Measurements from ENCODE around the gene DDX39B.

Gene DDX39B

DNA sequence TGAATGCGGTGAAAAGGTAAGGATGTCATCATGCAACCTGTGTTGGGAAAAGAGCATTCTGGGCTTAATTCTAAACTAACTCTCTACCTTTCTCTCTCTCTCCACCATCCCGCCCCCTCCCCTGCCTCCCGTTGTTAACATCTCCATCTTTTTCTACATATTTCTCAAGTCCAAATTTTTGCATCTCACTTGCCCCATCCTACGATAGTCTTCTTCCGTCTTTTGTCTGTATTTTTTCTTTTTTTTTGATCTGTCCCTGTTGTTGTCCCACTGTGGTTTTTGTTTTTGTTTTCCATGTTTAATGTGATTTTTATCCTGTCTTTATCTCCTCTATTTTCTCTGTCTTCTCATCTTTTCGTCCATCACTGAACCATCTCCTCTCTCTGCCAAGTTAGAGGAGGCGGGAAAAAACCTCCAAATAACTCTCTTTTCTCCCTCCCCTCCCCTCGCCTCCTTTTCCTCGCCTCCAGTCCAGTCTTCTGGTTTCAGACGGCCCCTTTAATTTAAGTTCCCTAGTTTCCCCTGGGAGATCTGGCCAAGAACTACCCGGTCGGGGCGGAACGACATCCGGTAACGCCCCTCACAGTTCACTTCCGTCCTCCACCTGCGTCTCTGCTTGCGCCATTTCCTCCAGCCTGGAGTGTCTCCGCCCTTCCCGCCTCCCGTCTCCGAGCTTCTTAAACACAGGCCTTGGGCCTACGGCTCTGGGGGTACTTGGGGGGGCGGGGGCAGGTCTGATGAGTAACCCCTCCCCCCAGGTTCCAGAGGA lies 5.3 kb upstream of the DDX39B start, which contains the start of gene NFKBIL1:
Gene NFKBIL1, plus strand, starts transcription at position 651 of the 769 bp plus-strand sequence. Its CDS starts 87 bp downstream, at position 738.
- DNase-seq = peak; percentile 91

DNA sequence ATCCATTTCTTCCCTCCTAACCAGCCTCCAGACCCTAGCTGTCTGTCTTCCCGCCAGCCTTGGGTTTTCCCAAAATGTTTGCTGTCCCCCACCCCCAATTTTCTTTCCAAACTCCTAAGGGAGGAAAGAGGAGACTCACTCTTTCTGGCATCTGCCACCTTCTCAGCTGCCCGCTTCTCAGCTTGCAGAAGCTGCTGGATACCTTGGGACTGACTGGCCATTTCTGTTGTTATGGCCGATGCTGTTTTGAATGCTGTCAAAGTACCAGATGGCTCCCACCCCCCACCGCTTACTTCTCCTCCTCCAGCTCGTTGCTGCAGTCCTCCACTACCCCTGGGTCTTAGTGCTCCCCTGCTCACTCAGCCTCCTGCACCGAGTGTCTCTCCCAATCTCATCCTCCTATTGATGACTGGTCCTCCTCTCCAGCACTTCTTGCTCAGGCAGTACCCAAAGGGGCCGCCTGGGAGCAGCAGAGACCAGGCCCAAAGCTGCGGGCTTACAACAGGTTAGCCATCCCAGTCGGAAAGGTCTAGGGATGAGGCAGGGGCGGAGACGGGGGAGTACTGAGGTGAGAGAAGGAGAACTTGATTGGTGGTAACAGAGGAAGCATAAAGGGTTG lies 4.6 kb upstream of the DDX39B start, which contains the start of gene ATP6V1G2:
Gene ATP6V1G2, minus strand, starts transcription at position 270 of the 619 bp plus-strand sequence. Its CDS starts 49 bp downstream, at position 221.
- peak; percentile 85 for DNase-seq

DNA sequence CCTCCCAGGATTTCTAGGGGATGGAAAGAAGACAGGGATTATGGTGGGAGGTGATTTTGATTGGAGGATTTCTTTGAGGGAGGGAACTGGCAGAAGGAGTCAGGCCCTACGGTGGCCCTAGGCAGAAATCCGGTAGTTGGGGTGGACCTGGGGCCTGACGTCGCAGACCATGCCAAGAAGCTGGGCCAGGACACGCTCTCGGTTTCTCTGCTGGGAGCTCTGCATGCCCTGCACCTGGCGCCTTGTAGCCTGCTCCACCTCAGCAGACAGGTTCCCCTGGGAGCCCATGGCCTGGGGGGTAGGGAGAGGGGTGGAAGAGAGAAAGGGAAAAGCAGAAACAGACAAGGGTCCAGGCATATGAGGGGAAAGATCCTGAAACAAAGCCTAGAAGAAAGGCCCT lies 3.5 kb upstream of the DDX39B start:
- no peak for DNase-seq

GRCh38 chr6:31544676-31545075 lies 2.9 kb upstream of the DDX39B start:
- no peak for DNase-seq

DNA sequence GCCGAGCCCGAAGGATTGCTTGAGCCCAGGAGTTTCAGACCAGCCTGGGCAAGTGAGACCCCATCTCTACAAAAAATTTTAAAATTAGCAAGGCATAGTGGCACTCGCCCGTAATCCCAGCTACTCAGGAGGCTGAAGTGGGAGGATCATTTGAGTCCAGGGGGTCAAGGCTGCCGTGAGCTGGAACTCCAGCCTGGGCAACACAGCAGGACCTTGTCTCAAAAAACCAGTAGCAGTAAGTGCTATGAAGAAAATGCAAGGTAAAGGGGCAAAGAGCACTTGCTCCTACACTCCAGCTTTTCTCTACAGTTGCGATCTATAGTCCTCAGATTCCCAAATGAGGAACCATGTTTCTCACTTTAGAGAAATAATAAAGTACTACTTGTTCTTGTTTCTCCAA lies 1.8 kb upstream of the DDX39B start:
- DNase-seq = no peak

GRCh38 chr6:31541059-31541657 lies 645 bp downstream of the DDX39B start:
- DNase-seq = peak; percentile 71

- no peak for DNase-seq
Measured at GRCh38 chr6:31540640-31541039, 1.2 kb downstream of the DDX39B start.

DNA sequence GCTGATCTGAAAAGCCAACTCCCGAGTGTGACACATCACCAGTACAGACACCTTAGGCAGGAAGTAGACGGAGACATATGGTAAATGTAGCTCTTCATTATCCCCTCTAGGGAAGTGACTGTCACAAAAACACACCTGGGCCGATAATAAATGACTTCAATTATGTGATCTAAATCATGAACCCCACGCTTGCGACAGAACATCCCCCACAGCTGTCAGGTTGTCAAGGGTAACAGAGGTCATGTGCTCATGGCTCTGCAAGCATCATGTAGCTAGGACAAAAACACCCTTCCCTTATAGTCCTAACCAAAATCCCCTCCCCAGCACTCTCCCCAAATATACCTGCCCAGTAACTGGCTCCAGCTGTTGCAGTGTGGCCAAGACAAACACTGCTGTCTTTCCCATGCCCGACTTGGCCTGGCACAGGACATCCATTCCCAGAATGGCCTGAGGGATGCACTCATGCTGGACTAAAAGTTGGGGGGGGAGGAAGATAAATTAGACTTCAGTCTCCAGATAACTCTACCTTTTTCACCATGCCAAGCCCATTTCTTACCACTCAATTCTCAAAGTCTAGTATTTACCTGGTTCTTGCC lies 2.9 kb downstream of the DDX39B start:
- DNase-seq = no peak

DNA sequence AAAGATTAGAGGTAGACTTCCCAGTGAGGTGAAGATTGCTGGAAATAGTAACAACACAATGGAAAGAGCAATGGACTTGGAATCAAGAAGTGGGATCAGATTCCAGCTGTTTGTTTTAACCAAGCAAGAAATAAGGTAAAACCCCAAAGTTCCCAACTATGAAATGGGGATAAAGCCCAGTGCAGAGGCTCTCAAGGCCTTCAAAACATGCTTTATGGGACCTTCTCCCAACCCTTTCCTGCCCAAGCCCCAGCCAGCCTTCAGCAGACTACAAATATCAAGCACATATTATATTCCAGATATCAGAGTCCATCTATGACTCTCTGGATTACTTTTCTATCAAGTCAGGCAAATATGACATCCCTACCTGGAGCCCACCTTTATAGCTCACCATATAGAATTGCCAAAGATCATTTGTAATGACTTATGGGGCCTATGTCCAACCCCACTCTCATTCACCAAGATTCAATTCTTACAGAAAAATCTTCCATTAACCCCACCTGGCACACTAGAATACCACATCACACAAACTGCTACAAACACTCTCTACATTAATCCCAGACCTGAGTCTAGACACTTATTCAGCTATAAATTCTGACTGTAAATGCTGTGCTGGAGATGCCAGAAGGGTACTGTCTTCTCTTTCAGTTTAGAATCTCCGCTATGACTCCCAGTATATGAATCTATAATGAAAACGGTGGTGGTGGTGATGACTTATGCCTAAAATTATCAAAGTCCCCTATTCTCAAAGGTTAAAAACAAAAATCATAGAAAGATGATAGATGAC lies 6.1 kb downstream of the DDX39B start:
- DNase-seq = no peak

DNA sequence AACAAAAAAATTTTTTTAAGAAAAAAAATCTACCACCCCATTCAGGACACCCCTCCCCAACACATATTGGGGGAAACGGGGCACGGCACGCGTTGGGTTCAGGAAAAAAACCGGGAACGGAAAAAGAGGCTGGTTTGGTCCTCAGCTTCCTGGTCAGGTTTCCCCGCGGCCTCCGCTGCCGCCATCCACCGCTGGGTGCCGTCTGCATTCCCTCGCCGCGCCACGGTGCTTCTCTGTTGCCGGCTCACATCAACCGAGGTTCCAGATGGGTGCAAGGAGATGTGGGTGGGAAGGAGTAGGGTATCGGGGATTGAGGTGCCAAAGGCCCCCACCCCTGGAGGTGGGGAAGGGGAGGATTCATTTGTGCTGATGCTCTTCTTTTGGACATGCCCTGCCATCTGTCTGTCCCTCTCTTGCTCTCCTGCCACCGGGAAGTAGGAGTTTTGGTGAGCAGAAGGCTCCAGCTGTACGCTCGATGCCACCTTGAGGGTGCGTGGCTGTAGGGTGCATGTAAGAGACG lies 7.2 kb downstream of the DDX39B start:
- DNase-seq = no peak

DNA sequence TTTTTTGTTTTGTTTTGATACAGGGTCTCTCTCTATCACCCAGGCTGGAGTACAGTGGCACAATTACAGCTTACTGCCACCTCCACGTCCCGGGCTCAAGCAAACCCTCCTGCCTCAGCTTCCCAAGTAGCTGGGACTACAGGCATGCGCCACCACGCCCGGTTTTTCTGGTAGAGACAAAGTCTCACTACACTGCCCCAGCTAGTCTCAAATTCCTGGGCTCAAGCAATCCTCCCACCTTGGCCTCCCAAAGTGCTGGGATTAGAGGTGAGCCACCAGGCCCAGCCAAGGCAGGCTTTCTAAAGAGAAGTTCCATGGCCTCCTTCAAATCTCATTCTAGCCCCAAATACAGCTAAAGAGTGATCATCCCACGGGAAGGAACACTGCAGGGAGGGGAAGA lies 7.8 kb downstream of the DDX39B start:
- DNase-seq = no peak

DNA sequence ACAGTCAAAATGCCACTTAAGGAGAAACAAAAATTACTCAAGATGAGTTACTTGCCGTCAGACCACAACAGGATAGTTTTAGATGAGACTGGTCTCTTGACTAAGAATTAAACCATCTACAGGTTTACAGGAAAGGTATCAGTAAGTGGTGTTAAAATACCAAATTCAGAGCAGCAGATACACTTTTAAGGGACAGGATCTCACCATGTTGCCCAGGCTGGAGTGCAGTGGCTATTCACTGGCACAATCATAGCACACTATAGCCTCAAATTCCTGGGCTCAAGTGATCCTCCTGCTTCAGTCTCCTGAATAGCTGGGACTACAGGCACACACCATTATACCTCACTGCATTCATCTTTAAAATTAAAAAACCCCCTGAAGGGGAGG lies 8.4 kb downstream of the DDX39B start:
- no peak for DNase-seq

GRCh38 chr6:31532644-31533454 lies 9.0 kb downstream of the DDX39B start:
- DNase-seq = no peak

DNA sequence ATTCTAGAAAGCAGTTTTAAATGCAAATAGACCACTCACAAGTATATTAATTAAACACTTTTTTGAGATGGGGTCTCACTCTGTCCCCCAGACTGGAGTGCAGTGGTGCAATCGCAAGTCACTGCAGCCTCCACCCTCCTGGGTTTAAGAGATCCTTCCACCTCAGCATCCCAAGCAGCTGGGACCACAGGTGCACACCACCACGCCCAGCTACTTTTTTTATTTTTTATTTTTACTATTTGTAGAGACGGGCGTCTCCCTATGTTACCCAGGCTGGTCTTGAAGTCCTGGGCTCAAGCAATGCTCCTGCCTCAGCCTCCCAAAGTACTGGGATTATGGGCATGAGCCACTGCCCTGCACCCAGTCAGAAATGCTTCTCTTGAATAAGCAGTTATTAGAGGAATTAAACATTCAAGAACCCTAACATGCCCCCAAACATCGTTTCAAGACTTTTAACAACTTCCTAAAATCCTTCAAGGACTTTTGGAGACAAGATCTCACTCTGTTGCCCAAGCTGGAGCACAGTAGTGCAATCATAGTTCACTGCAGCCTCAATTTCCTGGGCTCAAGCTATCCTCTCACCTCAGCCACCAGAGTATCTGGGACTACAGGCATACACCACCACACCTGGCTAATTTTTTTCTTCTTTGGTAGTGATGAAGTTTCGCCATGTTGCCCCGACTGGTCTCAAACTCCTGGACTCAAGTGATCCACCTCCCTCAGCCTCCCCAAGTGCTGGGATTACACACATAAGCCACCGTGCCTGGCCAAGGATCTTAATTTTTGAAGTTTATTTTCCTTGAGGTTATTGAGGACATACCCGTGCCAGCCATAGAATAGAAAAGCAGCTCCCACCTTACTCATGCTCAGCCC lies 9.8 kb downstream of the DDX39B start:
- no peak for DNase-seq

GRCh38 chr6:31531162-31531561 lies 10.6 kb downstream of the DDX39B start:
- no peak for DNase-seq

DNA sequence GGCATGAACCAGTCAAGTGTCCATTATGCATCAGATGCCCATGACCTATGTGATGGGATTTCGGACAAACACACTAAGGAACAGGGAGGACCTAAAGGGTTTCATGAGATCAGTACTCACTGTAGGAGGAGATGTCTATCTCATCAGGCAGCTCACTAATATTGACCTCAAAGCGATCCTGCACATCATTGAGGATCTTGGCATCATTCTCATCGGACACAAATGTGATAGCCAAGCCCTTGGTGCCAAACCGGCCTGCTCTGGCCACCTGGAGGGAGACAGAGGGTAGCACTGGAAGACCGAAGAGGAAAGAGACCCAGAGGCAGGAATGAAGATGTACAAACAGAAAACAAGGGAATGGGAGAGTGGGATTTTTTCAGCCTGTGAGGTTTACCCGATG lies 11.1 kb downstream of the DDX39B start:
- DNase-seq = no peak

- DNase-seq = no peak
Measured at GRCh38 chr6:31529329-31530150, 12.3 kb downstream of the DDX39B start.

GRCh38 chr6:31528821-31529328 lies 12.9 kb downstream of the DDX39B start, which contains the start of gene MCCD1:
MCCD1 (plus strand) TSS chr6:31528962; CDS start chr6:31529015, 53 bp downstream.
- no peak for DNase-seq

GRCh38 chr6:31528307-31528777 lies 13.5 kb downstream of the DDX39B start:
- DNase-seq = no peak

All from CD4-positive, alpha-beta T cell treated with Interleukin-6 for 4 hours (primary cell).